NOMO-1 (cell line): ENCODE measurements around the gene CGGBP1.
"Not testable (repeated sequence)": the region's sequence is repeated elsewhere in the genome, so short reads cannot be mapped to it uniquely, and the experiment has no call there.

Experiments used
- DNase-seq, 2 experiments: peaks; one replicate each; lab custom pipeline; 2025; ENCODE audit not compliant: unreplicated experiment in 2 of 2; lab: John Stamatoyannopoulos, UW

Gene CGGBP1

GRCh38 chr3:88036221-88036620 lies 22.6 kb downstream of the CGGBP1 start:
- no peak for DNase-seq

GRCh38 chr3:88034491-88035275 lies 24.1 kb downstream of the CGGBP1 start:
- peak; percentile 12 to 22 for DNase-seq

DNA sequence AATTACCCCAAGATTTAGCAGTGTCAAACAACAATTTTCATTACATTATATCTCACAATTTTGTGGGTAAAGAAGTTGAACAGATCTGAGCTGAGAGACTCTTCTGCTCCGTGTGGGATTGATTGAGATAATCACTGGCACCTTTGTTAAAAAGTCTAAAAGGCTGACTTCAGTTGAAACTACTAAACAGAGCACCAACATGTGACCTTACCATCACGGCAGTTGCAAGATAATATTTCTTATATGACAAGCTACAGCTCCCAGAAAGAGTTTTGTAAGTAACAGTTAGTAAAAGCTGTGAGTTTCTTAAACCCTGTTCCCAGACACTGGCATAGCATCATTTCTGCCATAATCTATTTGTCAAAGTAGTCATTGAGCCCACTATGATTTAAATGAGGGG lies 25.0 kb downstream of the CGGBP1 start:
- DNase-seq: peak in 1 of 2 experiments; percentile 36

DNA sequence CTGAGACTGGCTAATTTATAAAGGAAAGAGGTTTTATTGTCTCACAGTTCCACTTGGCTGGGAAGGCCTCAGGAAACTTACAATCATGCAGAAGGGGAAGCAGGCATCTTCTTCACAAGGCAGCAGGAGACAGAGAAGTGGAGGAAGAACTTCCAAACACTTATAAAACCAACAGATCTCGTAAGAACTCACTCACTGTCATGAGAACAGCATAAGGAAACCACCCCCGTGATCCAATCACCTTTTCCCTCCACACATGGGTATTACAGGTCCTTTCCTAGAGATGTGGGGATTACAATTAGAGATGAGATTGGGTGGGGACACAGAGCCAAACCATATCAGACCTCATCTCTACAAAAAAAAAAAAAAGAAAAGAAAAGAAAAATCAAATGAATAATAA lies 25.7 kb downstream of the CGGBP1 start:
- DNase-seq: no peak

GRCh38 chr3:88032245-88032644 lies 26.6 kb downstream of the CGGBP1 start:
- no peak for DNase-seq

GRCh38 chr3:88031642-88032077 lies 27.1 kb downstream of the CGGBP1 start:
- peak in 1 of 2 experiments; percentile 39 for DNase-seq

DNA sequence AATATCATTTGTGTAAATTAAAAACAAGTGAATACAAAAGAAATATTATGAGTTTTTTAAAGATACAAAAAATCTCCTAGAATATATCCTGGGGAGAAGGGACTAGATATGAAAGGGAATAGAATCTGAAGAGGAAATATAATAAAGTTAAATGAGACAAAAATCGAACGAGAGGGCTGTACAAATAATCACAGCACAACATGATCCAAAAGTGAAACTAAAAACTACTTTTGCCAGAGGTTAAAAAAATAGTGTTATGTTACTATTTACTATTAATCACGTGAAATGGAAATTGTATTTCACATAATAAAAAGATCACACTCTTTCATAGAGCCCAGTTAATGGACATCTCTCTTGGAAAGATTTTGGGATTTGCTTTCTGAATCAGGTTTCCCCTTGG lies 28.6 kb downstream of the CGGBP1 start:
- no peak for DNase-seq

DNA sequence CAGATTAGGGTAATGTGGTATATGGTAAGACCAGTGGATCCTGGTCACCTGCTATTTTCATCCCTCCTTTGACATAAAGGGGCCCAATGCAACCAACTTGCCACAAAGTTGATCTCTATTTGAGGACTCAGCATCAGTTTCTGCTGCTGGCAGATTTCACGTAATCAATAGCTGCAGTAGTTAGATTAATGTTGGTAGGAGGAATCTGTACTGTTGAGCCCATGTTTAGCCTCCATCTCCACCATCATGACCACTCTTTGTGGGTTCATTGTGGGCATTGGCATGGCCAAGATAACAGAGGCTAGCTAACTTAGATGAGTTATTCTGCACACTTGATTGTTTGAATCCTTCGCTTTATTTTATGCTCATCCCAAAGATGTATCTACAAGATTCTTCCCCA lies 29.9 kb downstream of the CGGBP1 start:
- no peak for DNase-seq

GRCh38 chr3:88025001-88025552 lies 33.7 kb downstream of the CGGBP1 start:
- no peak for DNase-seq

GRCh38 chr3:88019024-88019423 lies 39.8 kb downstream of the CGGBP1 start:
- no peak for DNase-seq

- DNase-seq: not testable (repeated sequence)
These were observed 43.1 kb downstream of the CGGBP1 start for GRCh38 chr3:88015656-88016055.

- DNase-seq: peak; percentile 26 to 36
These were observed 45.2 kb downstream of the CGGBP1 start for GRCh38 chr3:88013592-88013991.

DNA sequence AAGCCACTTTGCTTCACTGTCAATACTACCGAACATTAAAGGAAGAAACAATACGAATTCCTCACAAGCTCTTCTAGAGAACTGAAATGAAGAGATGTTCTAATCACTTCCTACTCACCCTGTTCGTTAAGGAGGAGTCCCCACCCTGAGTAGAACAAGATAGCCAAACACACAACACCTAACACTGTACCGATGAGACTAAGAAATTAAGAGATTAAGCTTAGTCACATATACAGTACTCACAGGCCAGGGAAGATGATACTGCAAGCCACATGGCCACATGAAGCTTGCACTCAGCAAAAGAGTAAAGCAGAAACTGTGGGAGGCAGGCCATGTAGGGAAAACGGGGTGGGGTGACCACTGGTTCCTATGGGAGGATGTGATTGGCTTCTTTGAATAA lies 48.0 kb downstream of the CGGBP1 start:
- DNase-seq: no peak

DNA sequence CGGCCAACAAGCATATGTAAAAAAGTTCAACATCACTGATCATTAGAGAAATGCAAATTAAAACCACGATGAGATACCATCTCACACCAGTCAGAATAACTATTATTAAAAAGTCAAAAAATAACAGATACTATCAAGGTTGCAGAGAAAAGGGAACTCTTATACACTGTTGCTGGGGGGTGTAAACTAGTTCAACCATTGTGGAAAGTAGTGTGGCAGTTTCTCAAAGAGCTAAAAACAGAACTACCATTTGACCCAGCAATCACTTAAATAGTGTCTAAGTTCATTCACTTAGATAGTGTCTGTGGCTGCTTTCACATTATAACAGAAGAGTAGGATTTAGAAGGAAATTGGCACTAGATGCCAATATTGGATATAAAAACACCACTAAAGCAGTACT lies 49.7 kb downstream of the CGGBP1 start:
- DNase-seq: no peak

DNA sequence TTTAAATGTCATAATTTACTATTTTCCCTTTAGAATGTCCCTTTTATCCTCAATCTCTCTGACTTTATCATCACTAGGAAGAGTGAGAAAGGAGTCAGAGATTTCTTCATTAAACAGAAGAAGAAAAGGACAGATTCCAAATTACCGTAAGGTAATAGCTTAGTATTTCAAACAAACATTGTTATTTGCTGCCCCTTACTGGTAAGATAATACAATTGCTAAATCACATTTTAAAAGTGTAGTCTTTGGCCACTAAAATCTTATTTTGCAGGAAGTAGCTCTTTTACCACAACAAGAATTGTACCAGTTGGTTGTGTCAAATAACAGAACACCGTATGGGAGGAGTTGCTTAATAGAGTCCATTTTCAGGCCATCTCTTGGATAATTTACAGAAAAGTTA lies 53.7 kb downstream of the CGGBP1 start:
- peak; percentile 43 to 87 for DNase-seq

GRCh38 chr3:88003115-88003755 lies 55.6 kb downstream of the CGGBP1 start:
- DNase-seq: peak; percentile 53 to 70

DNA sequence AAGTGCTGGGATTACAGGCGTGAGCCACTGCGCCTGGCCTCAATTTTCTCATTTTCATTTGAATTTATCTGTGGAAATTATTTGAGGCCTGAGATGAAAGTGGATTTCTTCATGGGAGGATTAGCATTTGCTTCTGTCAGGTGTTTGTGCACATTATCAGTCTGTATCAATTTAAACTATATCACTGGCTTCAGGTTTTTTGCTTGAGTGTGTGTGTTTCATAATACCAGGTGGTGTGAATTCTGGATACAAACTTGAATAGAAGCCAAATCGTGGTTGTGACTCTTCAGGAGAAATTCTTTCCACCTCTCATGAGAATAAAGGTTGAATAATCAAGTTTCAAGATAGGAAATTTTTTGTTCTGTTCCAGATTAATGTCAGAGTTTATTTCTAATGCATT lies 56.4 kb downstream of the CGGBP1 start:
- DNase-seq: no peak
